ENCODE results near the gene SEC31B.

DNA sequence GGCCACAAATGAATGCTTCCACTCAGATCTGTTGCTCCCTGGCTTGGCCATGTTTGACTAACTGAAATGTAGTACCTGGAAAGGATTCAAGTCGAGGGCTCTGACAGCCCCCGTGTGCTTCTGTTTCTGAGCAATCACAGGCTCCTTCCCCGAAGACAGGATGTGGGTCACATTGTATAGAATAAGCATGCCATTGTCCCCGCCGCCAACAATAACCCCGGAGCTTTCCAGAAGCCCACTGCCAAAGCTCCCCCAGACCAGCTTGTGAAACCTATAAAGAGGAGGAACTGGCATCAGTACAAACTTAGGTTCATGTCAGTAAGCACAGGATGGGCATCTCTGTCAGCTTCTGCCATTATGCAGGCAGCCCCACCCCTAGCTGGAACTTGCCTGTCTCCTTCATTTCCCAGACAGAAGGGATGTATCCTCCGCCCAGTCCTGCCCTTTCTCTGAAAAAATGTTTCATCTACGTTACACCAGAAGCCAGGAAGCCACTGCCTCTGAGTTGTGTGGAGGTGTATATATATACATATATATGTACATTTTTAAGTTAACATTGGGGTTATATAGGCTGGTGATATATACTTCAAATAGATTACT is 10.3 kb downstream of the SEC31B start:
- TF ChIP-seq KDM1A (IDR thresholded peaks at IDR 0.05; ENCODE audit: borderline replicate concordance, low read length), result no peak
- TF ChIP-seq POLR2AphosphoS5 (IDR thresholded peaks at IDR 0.05; ENCODE audit: low read depth, low read length), result no peak
- TF ChIP-seq TBP (IDR thresholded peaks at IDR 0.05; ENCODE audit: low read depth, low read length), result no peak
- no peak for TF ChIP-seq PHF8 (conservative IDR thresholded peaks at IDR 0.05; ENCODE audit: low read depth, low read length)
- TF ChIP-seq SIX5 (IDR thresholded peaks at IDR 0.05; ENCODE audit: low read depth, low read length), result no peak
- TF ChIP-seq RAD21 (IDR thresholded peaks at IDR 0.05 in 1 of 2, conservative IDR thresholded peaks at IDR 0.05 in 1 of 2; ENCODE audit: low read depth in 2 of 2, low read length in 2 of 2), result no peak
- no peak for TF ChIP-seq EZH2 (IDR thresholded peaks at IDR 0.05; ENCODE audit: low read depth, low read length, severe bottlenecking)
- TF ChIP-seq, protein P1, sequence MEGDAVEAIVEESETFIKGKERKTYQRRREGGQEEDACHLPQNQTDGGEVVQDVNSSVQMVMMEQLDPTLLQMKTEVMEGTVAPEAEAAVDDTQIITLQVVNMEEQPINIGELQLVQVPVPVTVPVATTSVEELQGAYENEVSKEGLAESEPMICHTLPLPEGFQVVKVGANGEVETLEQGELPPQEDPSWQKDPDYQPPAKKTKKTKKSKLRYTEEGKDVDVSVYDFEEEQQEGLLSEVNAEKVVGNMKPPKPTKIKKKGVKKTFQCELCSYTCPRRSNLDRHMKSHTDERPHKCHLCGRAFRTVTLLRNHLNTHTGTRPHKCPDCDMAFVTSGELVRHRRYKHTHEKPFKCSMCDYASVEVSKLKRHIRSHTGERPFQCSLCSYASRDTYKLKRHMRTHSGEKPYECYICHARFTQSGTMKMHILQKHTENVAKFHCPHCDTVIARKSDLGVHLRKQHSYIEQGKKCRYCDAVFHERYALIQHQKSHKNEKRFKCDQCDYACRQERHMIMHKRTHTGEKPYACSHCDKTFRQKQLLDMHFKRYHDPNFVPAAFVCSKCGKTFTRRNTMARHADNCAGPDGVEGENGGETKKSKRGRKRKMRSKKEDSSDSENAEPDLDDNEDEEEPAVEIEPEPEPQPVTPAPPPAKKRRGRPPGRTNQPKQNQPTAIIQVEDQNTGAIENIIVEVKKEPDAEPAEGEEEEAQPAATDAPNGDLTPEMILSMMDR (IDR thresholded peaks at IDR 0.05; ENCODE audit: control extremely low read depth in 1 of 3, insufficient read depth in 1 of 3, low read depth in 1 of 3, low read length in 3 of 3), result no peak
- TF ChIP-seq, protein P2, sequence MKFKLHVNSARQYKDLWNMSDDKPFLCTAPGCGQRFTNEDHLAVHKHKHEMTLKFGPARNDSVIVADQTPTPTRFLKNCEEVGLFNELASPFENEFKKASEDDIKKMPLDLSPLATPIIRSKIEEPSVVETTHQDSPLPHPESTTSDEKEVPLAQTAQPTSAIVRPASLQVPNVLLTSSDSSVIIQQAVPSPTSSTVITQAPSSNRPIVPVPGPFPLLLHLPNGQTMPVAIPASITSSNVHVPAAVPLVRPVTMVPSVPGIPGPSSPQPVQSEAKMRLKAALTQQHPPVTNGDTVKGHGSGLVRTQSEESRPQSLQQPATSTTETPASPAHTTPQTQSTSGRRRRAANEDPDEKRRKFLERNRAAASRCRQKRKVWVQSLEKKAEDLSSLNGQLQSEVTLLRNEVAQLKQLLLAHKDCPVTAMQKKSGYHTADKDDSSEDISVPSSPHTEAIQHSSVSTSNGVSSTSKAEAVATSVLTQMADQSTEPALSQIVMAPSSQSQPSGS (IDR thresholded peaks at IDR 0.05; ENCODE audit: low read length), result no peak
- no peak for TF ChIP-seq SIN3A (conservative IDR thresholded peaks at IDR 0.05 in 1 of 2, IDR thresholded peaks at IDR 0.05 in 1 of 2; ENCODE audit: low read depth in 1 of 2, low read length in 2 of 2)
- no peak for TF ChIP-seq MAFK (IDR thresholded peaks at IDR 0.05; ENCODE audit: low read depth, low read length)
- no peak for TF ChIP-seq EP300 (IDR thresholded peaks at IDR 0.05; ENCODE audit: borderline replicate concordance in 1 of 2, low read depth in 2 of 2, low read length in 2 of 2)

Data from H1 (cell line).